22Rv1 (cell line): Measurements from ENCODE around the gene CLASP1.

Experiments
- ZFX ChIP-seq: fragments of 450-650 bp; IDR thresholded peaks from 2 replicates; pipeline ENCODE4 v1.6.1; 2017; ENCODE audit warnings: antibody characterized with exemption, borderline replicate concordance
- TF ChIP-seq, protein P1 (sequence below): fragments of 450-650 bp; IDR thresholded peaks from 2 replicates; pipeline ENCODE4 v1.5.1; 2017; ENCODE audit warnings: mild to moderate bottlenecking

DNA sequence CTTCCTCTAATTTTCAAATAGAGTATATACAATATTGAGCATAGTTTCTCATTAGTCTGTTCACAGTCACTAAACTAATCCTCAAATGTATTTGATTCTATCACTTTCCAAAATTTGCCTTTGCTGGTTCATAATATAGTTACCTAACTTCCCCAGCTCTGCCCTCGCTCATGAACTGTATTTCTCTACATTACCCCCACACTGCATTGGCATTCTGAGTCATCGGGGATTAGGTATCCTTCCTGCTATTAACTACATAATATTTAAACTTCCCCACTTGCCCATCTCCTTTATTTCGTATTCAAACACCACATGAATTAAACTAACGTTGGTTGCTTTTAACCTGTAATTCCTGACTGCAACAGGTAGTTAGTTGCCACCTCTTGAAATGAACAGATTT lies 14.8 kb upstream of the CLASP1 start:
- TF ChIP-seq, protein P1, sequence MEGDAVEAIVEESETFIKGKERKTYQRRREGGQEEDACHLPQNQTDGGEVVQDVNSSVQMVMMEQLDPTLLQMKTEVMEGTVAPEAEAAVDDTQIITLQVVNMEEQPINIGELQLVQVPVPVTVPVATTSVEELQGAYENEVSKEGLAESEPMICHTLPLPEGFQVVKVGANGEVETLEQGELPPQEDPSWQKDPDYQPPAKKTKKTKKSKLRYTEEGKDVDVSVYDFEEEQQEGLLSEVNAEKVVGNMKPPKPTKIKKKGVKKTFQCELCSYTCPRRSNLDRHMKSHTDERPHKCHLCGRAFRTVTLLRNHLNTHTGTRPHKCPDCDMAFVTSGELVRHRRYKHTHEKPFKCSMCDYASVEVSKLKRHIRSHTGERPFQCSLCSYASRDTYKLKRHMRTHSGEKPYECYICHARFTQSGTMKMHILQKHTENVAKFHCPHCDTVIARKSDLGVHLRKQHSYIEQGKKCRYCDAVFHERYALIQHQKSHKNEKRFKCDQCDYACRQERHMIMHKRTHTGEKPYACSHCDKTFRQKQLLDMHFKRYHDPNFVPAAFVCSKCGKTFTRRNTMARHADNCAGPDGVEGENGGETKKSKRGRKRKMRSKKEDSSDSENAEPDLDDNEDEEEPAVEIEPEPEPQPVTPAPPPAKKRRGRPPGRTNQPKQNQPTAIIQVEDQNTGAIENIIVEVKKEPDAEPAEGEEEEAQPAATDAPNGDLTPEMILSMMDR, result no peak
- no peak for TF ChIP-seq ZFX
